HEK293 (cell line): ENCODE measurements around the gene IQGAP3.

Source experiments
- CTCF ChIA-PET: fragments of 350-600 bp; formaldehyde crosslinking; extraction: SDS; loops from one replicate; lab custom pipeline; 2021; ENCODE audit warnings: antibody characterized with exemption; lab: Yijun Ruan, JAX
- POLR2A ChIA-PET: fragments of 300-600 bp; formaldehyde crosslinking; extraction: SDS; loops from one replicate; lab custom pipeline; 2020; ENCODE audit warnings: antibody characterized with exemption, inconsistent platforms; lab: Yijun Ruan, JAX
- H3K27ac ChIP-seq: fragments of 200-500 bp; sonication (Bioruptor generic); 2 replicates; pipeline ENCODE4 v1.5.1; 2014; ENCODE audit warnings: low read depth, low read length, control low read depth, inconsistent platforms; ENCODE audit errors: extremely low read depth
- H3K36me3 ChIP-seq, 2 experiments: fragments of 200-500 bp in 1 of 2; sonication (Bioruptor generic) in 1 of 2; 1 replicate in 1 of 2; 2 replicates in 1 of 2; pipeline ENCODE4 v1.5.1; 2014 to 2017; ENCODE audit warnings: inconsistent platforms in 2 of 2, low read length in 2 of 2; ENCODE audit not compliant: control insufficient read depth in 2 of 2, insufficient read depth in 1 of 2
- H3K4me1 ChIP-seq: fragments of 200-500 bp; sonication (Bioruptor generic); 2 replicates; pipeline ENCODE4 v1.5.1; 2014; ENCODE audit warnings: mild to moderate bottlenecking, low read length, inconsistent platforms; ENCODE audit not compliant: control insufficient read depth, insufficient read depth
- H3K4me3 ChIP-seq: 2 replicates; pipeline ENCODE4 v1.5.1; 2011; ENCODE audit warnings: low read depth, mild to moderate bottlenecking, control low read depth, low read length, moderate library complexity
- H3K9me3 ChIP-seq: fragments of 200-500 bp; sonication (Bioruptor generic); 2 replicates; pipeline ENCODE4 v1.5.1; 2014; ENCODE audit warnings: low read depth, low read length, inconsistent platforms; ENCODE audit not compliant: control insufficient read depth, insufficient read depth
- EGR2 ChIP-seq: fragments of 450-650 bp; formaldehyde crosslinking; IDR thresholded peaks from 2 replicates; pipeline ENCODE4 v1.5.1; 2016; ENCODE audit warnings: low read depth, missing biosample characterization, missing genetic modification characterization
- GLIS1 ChIP-seq: fragments of 450-650 bp; formaldehyde crosslinking; IDR thresholded peaks from 2 replicates; pipeline ENCODE4 v1.5.1; 2016; ENCODE audit warnings: missing biosample characterization, missing genetic modification characterization
- SALL2 ChIP-seq: fragments of 450-650 bp; formaldehyde crosslinking; IDR thresholded peaks from 2 replicates; pipeline ENCODE4 v1.5.0; 2017; ENCODE audit warnings: missing biosample characterization, mild to moderate bottlenecking, missing genetic modification characterization, borderline replicate concordance
- SCRT1 ChIP-seq: fragments of 450-650 bp; formaldehyde crosslinking; IDR thresholded peaks from 2 replicates; pipeline ENCODE4 v1.5.1; 2016; ENCODE audit warnings: missing biosample characterization, missing genetic modification characterization, borderline replicate concordance
- SCRT2 ChIP-seq: fragments of 450-650 bp; formaldehyde crosslinking; IDR thresholded peaks from 2 replicates; pipeline ENCODE4 v1.5.1; 2016; ENCODE audit warnings: missing biosample characterization, missing genetic modification characterization
- ZIC2 ChIP-seq: fragments of 450-650 bp; formaldehyde crosslinking; IDR thresholded peaks from 2 replicates; pipeline ENCODE4 v1.5.1; 2016; ENCODE audit warnings: missing biosample characterization, missing genetic modification characterization
- ZNF292 ChIP-seq: fragments of 450-650 bp; formaldehyde crosslinking; IDR thresholded peaks from 2 replicates; pipeline ENCODE4 v1.5.1; 2016; ENCODE audit warnings: low read depth, missing biosample characterization, missing genetic modification characterization, borderline replicate concordance
- ZNF404 ChIP-seq: fragments of 450-650 bp; formaldehyde crosslinking; IDR thresholded peaks from 2 replicates; pipeline ENCODE4 v1.5.1; 2017; ENCODE audit warnings: missing biosample characterization, missing genetic modification characterization
- ZNF560 ChIP-seq: fragments of 450-650 bp; formaldehyde crosslinking; IDR thresholded peaks from 2 replicates; pipeline ENCODE4 v1.5.1; 2017; ENCODE audit warnings: missing biosample characterization, missing genetic modification characterization, borderline replicate concordance
- ZNF654 ChIP-seq: fragments of 450-650 bp; formaldehyde crosslinking; IDR thresholded peaks from 2 replicates; pipeline ENCODE4 v1.5.1; 2016; ENCODE audit warnings: low read depth, missing biosample characterization, missing genetic modification characterization
- TF ChIP-seq, protein P1 (sequence below): fragments of 450-650 bp; formaldehyde crosslinking; IDR thresholded peaks from 2 replicates; pipeline ENCODE4 v1.5.1; 2016; ENCODE audit warnings: missing biosample characterization, missing genetic modification characterization
- TF ChIP-seq, protein P2 (sequence below): fragments of 450-650 bp; formaldehyde crosslinking; IDR thresholded peaks from 2 replicates; pipeline ENCODE4 v1.5.1; 2016; ENCODE audit warnings: missing biosample characterization, missing genetic modification characterization
- TF ChIP-seq, protein P3 (sequence below): fragments of 450-650 bp; formaldehyde crosslinking; IDR thresholded peaks from 2 replicates; pipeline ENCODE4 v1.5.1; 2016; ENCODE audit warnings: missing biosample characterization, missing genetic modification characterization

IQGAP3 gene

DNA sequence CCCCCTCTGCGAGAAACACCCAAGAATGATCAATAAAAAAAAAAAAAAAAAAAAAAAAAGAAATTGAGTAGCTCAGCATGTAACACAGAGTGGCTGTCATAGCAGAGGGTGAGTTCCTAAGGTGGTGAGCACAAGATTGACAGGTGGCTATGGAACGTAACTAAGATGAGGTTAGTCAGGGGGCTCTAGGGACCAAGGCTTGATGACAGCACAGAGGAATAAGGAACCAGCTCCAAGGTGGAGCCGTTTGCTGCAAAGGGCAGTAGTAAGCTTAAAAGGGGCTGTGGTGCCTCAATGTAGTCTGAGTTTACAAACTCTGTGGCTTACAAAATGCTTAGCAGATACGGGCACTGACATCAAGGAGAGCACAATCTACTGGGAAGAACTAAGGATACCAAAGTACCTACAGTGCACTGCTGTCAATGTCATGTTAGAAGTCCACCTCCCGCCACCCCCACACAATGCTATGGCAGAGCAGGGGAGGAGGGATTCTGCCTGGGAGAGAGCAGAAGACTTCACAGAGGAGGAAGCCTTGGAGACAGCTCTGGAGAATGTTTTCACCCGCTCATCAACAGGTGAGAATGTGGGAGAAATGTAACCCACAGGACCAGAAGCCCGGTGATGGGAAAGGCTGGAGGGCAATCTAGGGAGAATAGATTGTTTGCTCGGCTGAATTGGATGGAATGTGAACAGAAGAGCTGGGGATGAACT, 13.1 kb downstream of the IQGAP3 start:
- Histone ChIP-seq H3K4me3 (no peak overlapping the region), H3K4me1 (no peaks in the 10 kb centered on the region), H3K27ac (no peak overlapping the region), H3K36me3 (peaks cover 23 to 79% of the 10 kb centered on the region in 2 experiments), H3K9me3 (no peaks in the 10 kb centered on the region)
- ChIA-PET CTCF (interaction anchor here (0.6 kb wide), 2 partner anchors 108 to 1448 kb away, joined by 3 read pairs; no protein-coding TSS in a partner anchor), POLR2A (no interaction called here)
- peak; percentile 66 for TF ChIP-seq SCRT2 (tag by site-specific recombination)
- no peak for TF ChIP-seq ZNF560 (tag by site-specific recombination)
- no peak for TF ChIP-seq ZNF292 (tag by site-specific recombination)

DNA sequence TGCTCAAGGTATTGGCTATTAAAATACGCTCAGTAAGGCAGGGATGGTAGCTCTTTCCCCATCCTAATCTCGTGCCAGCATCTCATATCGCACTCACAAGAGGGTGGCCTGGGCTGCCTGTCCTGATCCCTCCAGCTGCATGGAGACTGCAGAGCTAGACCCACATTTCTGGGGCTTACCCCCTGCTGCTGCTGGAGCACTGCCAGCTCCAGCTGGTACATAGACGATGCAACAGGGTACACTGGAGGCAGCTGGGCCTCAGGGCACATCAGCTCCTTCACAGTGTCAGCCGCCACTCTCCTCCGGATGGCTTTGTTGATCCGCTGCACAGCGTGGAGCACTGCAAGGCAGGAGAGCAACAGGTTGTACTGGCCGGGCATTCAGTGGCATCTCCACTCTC, 16.0 kb downstream of the IQGAP3 start:
- CTCF ChIA-PET, result no interaction called here

DNA sequence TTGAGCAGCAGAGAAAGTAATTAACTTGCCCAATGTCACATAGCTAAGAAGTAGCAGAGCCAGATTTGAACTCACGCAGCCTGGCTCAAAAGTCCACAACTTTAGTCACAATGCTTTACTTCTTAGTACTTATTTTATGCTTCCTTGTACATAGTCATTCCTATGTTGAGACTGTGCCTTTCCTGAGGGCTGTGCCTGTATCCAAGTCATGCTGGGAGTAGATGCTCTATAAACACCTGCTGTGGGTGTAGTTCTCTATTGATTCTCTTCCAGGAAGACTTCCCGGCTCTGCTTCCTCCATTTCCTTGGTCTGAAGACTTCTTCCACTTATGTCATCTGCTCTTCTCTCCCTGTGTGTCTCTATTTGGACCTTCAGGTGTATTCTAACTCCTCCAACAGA, 16.6 kb downstream of the IQGAP3 start:
- peaks cover 20 to 74% of the 10 kb centered on the region in 2 experiments for H3K36me3 ChIP-seq
- TF ChIP-seq SALL2 (tag by site-specific recombination) (no peak), EGR2 (tag by site-specific recombination) (no peak), ZNF654 (tag by site-specific recombination) (no peak)
- TF ChIP-seq, protein P1, sequence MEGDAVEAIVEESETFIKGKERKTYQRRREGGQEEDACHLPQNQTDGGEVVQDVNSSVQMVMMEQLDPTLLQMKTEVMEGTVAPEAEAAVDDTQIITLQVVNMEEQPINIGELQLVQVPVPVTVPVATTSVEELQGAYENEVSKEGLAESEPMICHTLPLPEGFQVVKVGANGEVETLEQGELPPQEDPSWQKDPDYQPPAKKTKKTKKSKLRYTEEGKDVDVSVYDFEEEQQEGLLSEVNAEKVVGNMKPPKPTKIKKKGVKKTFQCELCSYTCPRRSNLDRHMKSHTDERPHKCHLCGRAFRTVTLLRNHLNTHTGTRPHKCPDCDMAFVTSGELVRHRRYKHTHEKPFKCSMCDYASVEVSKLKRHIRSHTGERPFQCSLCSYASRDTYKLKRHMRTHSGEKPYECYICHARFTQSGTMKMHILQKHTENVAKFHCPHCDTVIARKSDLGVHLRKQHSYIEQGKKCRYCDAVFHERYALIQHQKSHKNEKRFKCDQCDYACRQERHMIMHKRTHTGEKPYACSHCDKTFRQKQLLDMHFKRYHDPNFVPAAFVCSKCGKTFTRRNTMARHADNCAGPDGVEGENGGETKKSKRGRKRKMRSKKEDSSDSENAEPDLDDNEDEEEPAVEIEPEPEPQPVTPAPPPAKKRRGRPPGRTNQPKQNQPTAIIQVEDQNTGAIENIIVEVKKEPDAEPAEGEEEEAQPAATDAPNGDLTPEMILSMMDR, result no peak
- TF ChIP-seq, protein P2, sequence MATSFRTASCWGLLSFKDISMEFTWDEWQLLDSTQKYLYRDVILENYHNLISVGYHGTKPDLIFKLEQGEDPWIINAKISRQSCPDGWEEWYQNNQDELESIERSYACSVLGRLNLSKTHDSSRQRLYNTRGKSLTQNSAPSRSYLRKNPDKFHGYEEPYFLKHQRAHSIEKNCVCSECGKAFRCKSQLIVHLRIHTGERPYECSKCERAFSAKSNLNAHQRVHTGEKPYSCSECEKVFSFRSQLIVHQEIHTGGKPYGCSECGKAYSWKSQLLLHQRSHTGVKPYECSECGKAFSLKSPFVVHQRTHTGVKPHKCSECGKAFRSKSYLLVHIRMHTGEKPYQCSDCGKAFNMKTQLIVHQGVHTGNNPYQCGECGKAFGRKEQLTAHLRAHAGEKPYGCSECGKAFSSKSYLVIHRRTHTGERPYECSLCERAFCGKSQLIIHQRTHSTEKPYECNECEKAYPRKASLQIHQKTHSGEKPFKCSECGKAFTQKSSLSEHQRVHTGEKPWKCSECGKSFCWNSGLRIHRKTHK (tag by site-specific recombination), result no peak
- H3K27ac ChIP-seq, result no peak overlapping the region
- no peaks in the 10 kb centered on the region for H3K4me1 ChIP-seq
- CTCF ChIA-PET, result interaction anchor here (0.6 kb wide), 1 partner anchor 158 kb away, joined by 3 read pairs; no protein-coding TSS in a partner anchor
- H3K9me3 ChIP-seq, result no peaks in the 10 kb centered on the region
- H3K4me3 ChIP-seq, result no peak overlapping the region
- POLR2A ChIA-PET, result interaction anchor here (0.8 to 1.8 kb wide), 2 partner anchors 10 to 25 kb away, joined by 3 to 4 read pairs; no protein-coding TSS in a partner anchor

More for the DNA sequence above, 16.0 kb downstream of the IQGAP3 start:
- no peaks in the 10 kb centered on the region for H3K9me3 ChIP-seq
- H3K4me3 ChIP-seq, result no peak overlapping the region
- H3K4me1 ChIP-seq, result no peaks in the 10 kb centered on the region
- H3K36me3 ChIP-seq, result peaks cover 26 to 74% of the 10 kb centered on the region in 2 experiments
- POLR2A ChIA-PET, result interaction anchor here (0.8 to 1.8 kb wide), 2 partner anchors 9 to 25 kb away, joined by 3 to 4 read pairs; no protein-coding TSS in a partner anchor
- TF ChIP-seq SCRT2 (tag by site-specific recombination), result peak; percentile 94
- TF ChIP-seq, protein P3, sequence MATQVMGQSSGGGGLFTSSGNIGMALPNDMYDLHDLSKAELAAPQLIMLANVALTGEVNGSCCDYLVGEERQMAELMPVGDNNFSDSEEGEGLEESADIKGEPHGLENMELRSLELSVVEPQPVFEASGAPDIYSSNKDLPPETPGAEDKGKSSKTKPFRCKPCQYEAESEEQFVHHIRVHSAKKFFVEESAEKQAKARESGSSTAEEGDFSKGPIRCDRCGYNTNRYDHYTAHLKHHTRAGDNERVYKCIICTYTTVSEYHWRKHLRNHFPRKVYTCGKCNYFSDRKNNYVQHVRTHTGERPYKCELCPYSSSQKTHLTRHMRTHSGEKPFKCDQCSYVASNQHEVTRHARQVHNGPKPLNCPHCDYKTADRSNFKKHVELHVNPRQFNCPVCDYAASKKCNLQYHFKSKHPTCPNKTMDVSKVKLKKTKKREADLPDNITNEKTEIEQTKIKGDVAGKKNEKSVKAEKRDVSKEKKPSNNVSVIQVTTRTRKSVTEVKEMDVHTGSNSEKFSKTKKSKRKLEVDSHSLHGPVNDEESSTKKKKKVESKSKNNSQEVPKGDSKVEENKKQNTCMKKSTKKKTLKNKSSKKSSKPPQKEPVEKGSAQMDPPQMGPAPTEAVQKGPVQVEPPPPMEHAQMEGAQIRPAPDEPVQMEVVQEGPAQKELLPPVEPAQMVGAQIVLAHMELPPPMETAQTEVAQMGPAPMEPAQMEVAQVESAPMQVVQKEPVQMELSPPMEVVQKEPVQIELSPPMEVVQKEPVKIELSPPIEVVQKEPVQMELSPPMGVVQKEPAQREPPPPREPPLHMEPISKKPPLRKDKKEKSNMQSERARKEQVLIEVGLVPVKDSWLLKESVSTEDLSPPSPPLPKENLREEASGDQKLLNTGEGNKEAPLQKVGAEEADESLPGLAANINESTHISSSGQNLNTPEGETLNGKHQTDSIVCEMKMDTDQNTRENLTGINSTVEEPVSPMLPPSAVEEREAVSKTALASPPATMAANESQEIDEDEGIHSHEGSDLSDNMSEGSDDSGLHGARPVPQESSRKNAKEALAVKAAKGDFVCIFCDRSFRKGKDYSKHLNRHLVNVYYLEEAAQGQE, result no peak
- TF ChIP-seq ZNF404 (tag by site-specific recombination), result no peak
- TF ChIP-seq SCRT1 (tag by site-specific recombination), result peak; percentile 75
- peak; percentile 84 for TF ChIP-seq ZIC2 (tag by site-specific recombination)
- peak; percentile 45; the same call in 1 of the 2 replicates for TF ChIP-seq GLIS1 (tag by site-specific recombination)
- H3K27ac ChIP-seq, result no peak overlapping the region
